NT2/D1 (cell line): Measurements from ENCODE around the gene ZFYVE19.

Experiments used
- SUZ12 ChIP-seq: IDR thresholded peaks from 2 replicates; pipeline ENCODE4 v1.6.1; 2011; ENCODE audit not compliant: insufficient read length, insufficient read depth; ENCODE audit errors: extremely low read depth
- YY1 ChIP-seq: IDR thresholded peaks from 2 replicates; pipeline ENCODE4 v1.6.1; 2011; ENCODE audit not compliant: insufficient read length, insufficient read depth

GRCh38 chr15:40829115-40829514 lies 22.2 kb downstream of the ZFYVE19 start:
- TF ChIP-seq SUZ12 (no peak), YY1 (no peak)
